Calu3 (cell line): ENCODE measurements around the gene NPBWR2. TPM values are rescaled to one million over a fixed set of nuclear protein-coding genes. Genes with fewer than 3 reads are reported as not detected.

Source experiments
- BruUV-seq: library from RNA; stranded (reverse); fragments of 400-500 nt; replicated peaks from 2 replicates; lab custom pipeline; 2021; lab: Mats Ljungman, UMichigan
- CTCF ChIA-PET: fragments of 300-600 bp; sonication (Branson Sonifier 250); formaldehyde crosslinking; loops from one replicate; lab custom pipeline; 2022; ENCODE audit warnings: antibody characterized with exemption; lab: Charles Lee
- DNase-seq: peaks from one replicate; pipeline ENCODE4 v3.0.0; 2022
- H3K27ac Mint-ChIP-seq: one replicate; pipeline ENCODE4 v1.8.0; 2022; ENCODE audit warnings: mixed read lengths; ENCODE audit not compliant: unreplicated experiment
- H3K27me3 Mint-ChIP-seq: one replicate; pipeline ENCODE4 v1.8.0; 2022; ENCODE audit warnings: mixed read lengths; ENCODE audit not compliant: unreplicated experiment
- H3K36me3 Mint-ChIP-seq: one replicate; pipeline ENCODE4 v1.8.0; 2022; ENCODE audit warnings: mild to moderate bottlenecking, moderate library complexity, mixed read lengths; ENCODE audit not compliant: insufficient read depth, unreplicated experiment
- H3K4me1 Mint-ChIP-seq: one replicate; pipeline ENCODE4 v1.8.0; 2022; ENCODE audit warnings: mild to moderate bottlenecking, low read depth, mixed read lengths; ENCODE audit not compliant: unreplicated experiment
- H3K4me3 Mint-ChIP-seq: one replicate; pipeline ENCODE4 v1.8.0; 2022; ENCODE audit warnings: mild to moderate bottlenecking, low read depth, moderate library complexity, mixed read lengths; ENCODE audit not compliant: unreplicated experiment
- H3K9me3 Mint-ChIP-seq: one replicate; pipeline ENCODE4 v1.8.0; 2022; ENCODE audit warnings: low read depth, mixed read lengths; ENCODE audit not compliant: unreplicated experiment
- CTCF ChIP-seq: fragments of 200-600 bp; IDR thresholded peaks from one replicate; pipeline ENCODE4 v1.8.0; 2022; ENCODE audit warnings: antibody characterized with exemption; ENCODE audit not compliant: unreplicated experiment
- intact Hi-C: fragments of 100-400 bp; cut with micrococcal nuclease; formaldehyde crosslinking; loops from one replicate; pipeline ENCODE4 v1.10.0; 2022; ENCODE audit not compliant: unreplicated experiment
- total RNA-seq: library from RNA; stranded (reverse); gene quantifications from 2 replicates; pipeline ENCODE4 v1.2.3, GENCODE V29; 2022

The NPBWR2 gene
- total RNA-seq, 1 experiment from 2014 or later = not detected

GRCh38 chr20:64080013-64080812 lies 27.2 kb downstream of the NPBWR2 start, which contains the start of gene OPRL1:
OPRL1 (plus strand) TSS chr20:64080082; CDS start chr20:64092721, 12,639 bp downstream.
- Mint-ChIP-seq H3K4me3 (peak within 1 kb of the TSS; percentile 82), H3K9me3 (no peaks in the 10 kb centered on the region), H3K27me3 (peaks cover 52% of the 10 kb centered on the region), H3K27ac (peak within 1 kb of the TSS; percentile 68), H3K4me1 (peaks cover 32% of the 10 kb centered on the region), H3K36me3 (peaks cover 41% of the 10 kb centered on the region)
- no TSS peak for BruUV-seq
- no peak for TF ChIP-seq CTCF
- CTCF ChIA-PET = interaction anchor here (0.7 to 1.2 kb wide), 3 partner anchors 11 to 40 kb away, joined by 3 to 5 read pairs (median 3); no protein-coding TSS in a partner anchor
- intact Hi-C loops = loop anchor here (5.0 kb wide), 1 partner anchor 42 kb away; no protein-coding TSS in a partner anchor
- DNase-seq = no peak

DNA sequence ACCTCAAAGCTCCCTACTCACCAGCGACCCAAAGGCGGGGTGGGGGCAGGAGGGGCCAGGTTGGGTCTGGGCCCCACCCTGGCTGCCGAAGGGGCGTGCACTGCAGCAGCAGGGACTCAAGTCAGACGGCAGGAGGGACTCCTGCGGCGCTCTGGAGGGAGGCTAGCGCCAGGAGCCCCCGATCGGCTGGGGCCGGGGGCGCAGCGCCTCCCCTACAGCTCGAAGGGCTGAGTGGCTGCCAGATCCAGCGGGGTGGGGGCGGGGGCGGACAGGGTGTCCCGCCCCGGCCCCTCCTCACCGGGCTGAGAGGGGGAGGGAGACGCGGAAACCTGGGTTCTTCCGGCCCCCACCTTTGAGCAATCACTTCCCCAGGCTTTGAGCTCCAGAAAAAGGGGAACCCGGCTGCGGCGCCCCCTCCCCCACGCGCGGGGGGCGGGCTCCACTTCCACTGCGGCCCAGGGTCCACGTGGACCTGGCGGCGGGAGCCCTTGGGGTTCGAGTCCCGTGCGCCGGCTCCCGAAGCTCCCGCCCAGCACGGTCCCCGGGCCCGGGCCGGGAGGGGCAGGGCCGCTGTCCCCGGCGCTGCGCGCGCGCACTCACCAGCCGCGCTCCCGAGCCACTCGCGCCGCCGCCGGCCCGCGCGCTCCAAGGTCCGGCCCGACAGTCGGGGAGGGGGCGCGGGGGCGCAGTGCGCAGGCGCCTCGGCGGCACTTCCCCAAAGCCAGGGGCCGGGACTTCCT lies 27.9 kb downstream of the NPBWR2 start, which contains the start of gene RGS19:
Gene RGS19 (minus strand): TSS at position 246 of the 740 bp plus-strand sequence. CDS start 2,632 bp downstream, outside the sequence.
- peak within 1 kb of the TSS; percentile 82 for H3K4me3 Mint-ChIP-seq
- peaks cover 44% of the 10 kb centered on the region for H3K27me3 Mint-ChIP-seq
- DNase-seq = peak; percentile 86
- H3K4me1 Mint-ChIP-seq = peaks cover 32% of the 10 kb centered on the region
- BruUV-seq = no TSS peak
- peaks cover 35% of the 10 kb centered on the region for H3K36me3 Mint-ChIP-seq
- H3K27ac Mint-ChIP-seq = peak within 1 kb of the TSS; percentile 68
- CTCF ChIA-PET = interaction anchor here (0.6 to 1.2 kb wide), 4 partner anchors 10 to 1843 kb away, joined by 3 to 7 read pairs (median 4); no protein-coding TSS in a partner anchor
- TF ChIP-seq CTCF = no peak
- H3K9me3 Mint-ChIP-seq = no peaks in the 10 kb centered on the region
- intact Hi-C loops = loop anchor here (5.0 kb wide), 1 partner anchor 43 kb away; no protein-coding TSS in a partner anchor

DNA sequence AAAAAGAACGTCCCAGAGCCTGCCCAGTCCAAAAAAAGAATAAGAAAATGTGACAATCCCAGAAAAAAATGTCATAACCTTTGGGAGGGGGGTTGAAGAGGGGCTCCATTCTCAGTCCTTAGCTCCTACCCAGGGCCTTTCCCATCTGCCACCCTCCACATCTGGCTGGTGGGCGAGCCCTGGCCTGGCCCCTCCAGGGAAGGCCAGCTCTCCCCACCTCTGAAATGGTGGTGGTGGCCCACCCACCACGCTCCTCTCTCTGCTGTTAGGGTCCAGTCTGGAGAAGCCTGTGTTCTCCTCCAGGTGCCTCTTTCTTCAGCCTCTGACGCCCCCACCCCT lies 28.5 kb downstream of the NPBWR2 start:
- CTCF ChIA-PET = interaction anchor here (0.6 to 1.2 kb wide), 2 partner anchors 10 to 1843 kb away, joined by 5 to 7 read pairs; no protein-coding TSS in a partner anchor
- Mint-ChIP-seq H3K27me3 (peaks cover 39% of the 10 kb centered on the region), H3K4me1 (peaks cover 32% of the 10 kb centered on the region), H3K36me3 (peaks cover 30% of the 10 kb centered on the region), H3K27ac (peak overlapping the region; percentile 7), H3K9me3 (no peaks in the 10 kb centered on the region), H3K4me3 (peak overlapping the region; percentile 82)
- intact Hi-C loops = no loop called here
- TF ChIP-seq CTCF = no peak
- no TSS peak for BruUV-seq
- DNase-seq = no peak

DNA sequence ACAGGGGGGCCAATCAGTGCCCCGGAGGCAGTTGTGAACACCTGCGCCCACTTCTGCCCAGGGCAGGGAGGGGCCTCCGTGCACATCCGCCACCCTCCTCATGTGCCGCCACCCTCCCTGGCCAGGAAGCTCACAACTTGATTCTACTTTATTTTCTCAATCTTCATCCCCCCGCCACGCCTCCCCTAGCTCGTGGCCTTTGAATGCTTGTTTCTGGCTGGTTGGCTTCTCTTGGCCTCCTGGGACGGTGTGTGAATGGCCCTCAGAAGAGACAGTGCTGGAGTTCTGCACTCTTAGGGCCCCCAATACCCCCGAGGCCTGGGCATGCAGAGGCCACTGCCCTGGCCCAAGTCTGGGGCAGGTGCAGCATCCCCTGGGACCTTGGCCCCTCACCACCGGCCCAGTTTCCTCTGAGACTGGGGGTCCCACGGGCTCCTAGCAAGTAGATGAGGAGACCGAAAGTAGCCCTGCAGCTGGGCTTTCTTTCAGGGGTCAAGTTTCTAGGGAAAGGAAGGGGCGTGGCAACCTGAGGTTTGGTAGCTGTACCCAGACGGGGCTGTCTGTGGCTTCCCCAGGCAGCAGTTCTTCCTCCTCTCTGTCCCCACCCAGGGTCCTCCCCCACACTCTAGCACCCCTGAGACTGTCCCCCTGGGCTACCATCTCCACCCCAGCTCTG lies 29.4 kb downstream of the NPBWR2 start:
- CTCF ChIA-PET = no interaction called here
- DNase-seq = no peak
- H3K9me3 Mint-ChIP-seq = no peaks in the 10 kb centered on the region
- H3K27ac Mint-ChIP-seq = no peak overlapping the region
- no peak for TF ChIP-seq CTCF
- peaks cover 30% of the 10 kb centered on the region for H3K36me3 Mint-ChIP-seq
- peak overlapping the region; percentile 82 for H3K4me3 Mint-ChIP-seq
- H3K27me3 Mint-ChIP-seq = peaks cover 30% of the 10 kb centered on the region
- BruUV-seq = no TSS peak
- peaks cover 32% of the 10 kb centered on the region for H3K4me1 Mint-ChIP-seq
- intact Hi-C loops = no loop called here
